Islet precursor cell (in vitro differentiated cells): ENCODE data around the gene MALRD1.
"Not testable (repeated sequence)": the region's sequence is repeated elsewhere in the genome, so short reads cannot be mapped to it uniquely, and the experiment has no call there.

Experiments
- DNase-seq: peaks from one replicate; pipeline ENCODE4 v3.0.0-alpha.2; 2018

Gene MALRD1

GRCh38 chr10:19728376-19728775, 679.8 kb downstream of the MALRD1 start:
- no peak for DNase-seq

- DNase-seq: no peak
These were observed 680.4 kb downstream of the MALRD1 start for GRCh38 chr10:19728964-19729363.

GRCh38 chr10:19730167-19730906, 681.7 kb downstream of the MALRD1 start:
- no peak for DNase-seq

- DNase-seq: no peak
These were observed 682.3 kb downstream of the MALRD1 start for GRCh38 chr10:19730907-19731217.

GRCh38 chr10:19731560-19731959, 683.0 kb downstream of the MALRD1 start:
- no peak for DNase-seq

GRCh38 chr10:19738440-19738839, 689.8 kb downstream of the MALRD1 start:
- no peak for DNase-seq

GRCh38 chr10:19739232-19739631, 690.6 kb downstream of the MALRD1 start:
- DNase-seq: not testable (repeated sequence)

GRCh38 chr10:19742144-19742543, 693.5 kb downstream of the MALRD1 start:
- DNase-seq: not testable (repeated sequence)

GRCh38 chr10:19745672-19746071, 697.1 kb downstream of the MALRD1 start:
- no peak for DNase-seq

- no peak for DNase-seq
These were observed 700.7 kb downstream of the MALRD1 start for GRCh38 chr10:19749185-19749729.

GRCh38 chr10:19750972-19751371, 702.4 kb downstream of the MALRD1 start:
- no peak for DNase-seq

GRCh38 chr10:19756919-19757318, 708.3 kb downstream of the MALRD1 start:
- DNase-seq: no peak

- DNase-seq: no peak
These were observed 713.4 kb downstream of the MALRD1 start for GRCh38 chr10:19762026-19762425.

- DNase-seq: no peak
These were observed 715.5 kb downstream of the MALRD1 start for GRCh38 chr10:19764111-19764510.

- peak; percentile 89 for DNase-seq
These were observed 719.3 kb downstream of the MALRD1 start for GRCh38 chr10:19767876-19768275.

GRCh38 chr10:19769826-19770225, 721.2 kb downstream of the MALRD1 start:
- not testable (repeated sequence) for DNase-seq

GRCh38 chr10:19772972-19773371, 724.4 kb downstream of the MALRD1 start:
- no peak for DNase-seq

GRCh38 chr10:19775296-19775695, 726.7 kb downstream of the MALRD1 start:
- DNase-seq: no peak

- DNase-seq: no peak
These were observed 729.2 kb downstream of the MALRD1 start for GRCh38 chr10:19777806-19778205.

- no peak for DNase-seq
These were observed 730.4 kb downstream of the MALRD1 start for GRCh38 chr10:19778996-19779395.

GRCh38 chr10:19782430-19783089, 734.0 kb downstream of the MALRD1 start:
- no peak for DNase-seq

GRCh38 chr10:19783721-19784120, 735.1 kb downstream of the MALRD1 start:
- DNase-seq: no peak
